MCF 10A (cell line): ENCODE measurements around the gene AMPD2. TPM values are rescaled to one million over a fixed set of nuclear protein-coding genes. Genes with fewer than 3 reads are reported as not detected.

ENCODE experiments used
- BruUV-seq: library from RNA; stranded (reverse); fragments of 400-500 nt; replicated peaks from 2 replicates; lab custom pipeline; 2021; lab: Mats Ljungman, UMichigan
- CTCF ChIA-PET: fragments of 300-600 bp; sonication (Branson Sonifier 250); formaldehyde crosslinking; extraction: SDS; loops from one replicate; lab custom pipeline; 2021; ENCODE audit warnings: antibody characterized with exemption, inconsistent platforms; lab: Yijun Ruan, JAX
- POLR2A ChIA-PET: fragments of 300-600, 350-650 bp; sonication (Branson Sonifier 250); formaldehyde crosslinking; extraction: SDS; loops from one replicate; lab custom pipeline; 2020; ENCODE audit warnings: antibody characterized with exemption, inconsistent platforms; lab: Yijun Ruan, JAX
- DNase-seq: peaks from one replicate; pipeline ENCODE4 v3.0.0-alpha.2; 2018; ENCODE audit not compliant: unreplicated experiment
- H3K27ac Mint-ChIP-seq: one replicate; pipeline ENCODE4 v1.8.0; 2022; ENCODE audit warnings: mild to moderate bottlenecking, low read depth, mixed read lengths; ENCODE audit not compliant: unreplicated experiment
- H3K27me3 Mint-ChIP-seq: one replicate; pipeline ENCODE4 v1.8.0; 2022; ENCODE audit warnings: mixed read lengths; ENCODE audit not compliant: insufficient read depth, unreplicated experiment
- H3K36me3 Mint-ChIP-seq: one replicate; pipeline ENCODE4 v1.8.0; 2022; ENCODE audit warnings: mild to moderate bottlenecking, moderate library complexity, mixed read lengths; ENCODE audit not compliant: insufficient read depth, unreplicated experiment
- H3K4me1 Mint-ChIP-seq: one replicate; pipeline ENCODE4 v1.8.0; 2022; ENCODE audit warnings: mixed read lengths; ENCODE audit not compliant: insufficient read depth, unreplicated experiment
- H3K4me3 Mint-ChIP-seq: one replicate; pipeline ENCODE4 v1.8.0; 2022; ENCODE audit warnings: mild to moderate bottlenecking, moderate library complexity, mixed read lengths; ENCODE audit not compliant: unreplicated experiment
- H3K9me3 Mint-ChIP-seq: one replicate; pipeline ENCODE4 v1.8.0; 2022; ENCODE audit warnings: mixed read lengths; ENCODE audit not compliant: unreplicated experiment
- intact Hi-C: fragments of 100-400 bp; cut with micrococcal nuclease; formaldehyde crosslinking; loops from 2 replicates; pipeline ENCODE4 v1.14.1; 2022
- total RNA-seq: library from RNA; stranded (reverse); gene quantifications from 2 replicates; pipeline ENCODE4 v1.2.3, GENCODE V29; 2022
- TF ChIP-seq, protein P1 (sequence below): fragments of 200-600 bp; IDR thresholded peaks from one replicate; pipeline ENCODE4 v1.8.0; 2022; ENCODE audit warnings: antibody characterized with exemption, mild to moderate bottlenecking; ENCODE audit not compliant: unreplicated experiment

The AMPD2 gene
- total RNA-seq, 1 experiment from 2014 or later, result 49.5 TPM

DNA sequence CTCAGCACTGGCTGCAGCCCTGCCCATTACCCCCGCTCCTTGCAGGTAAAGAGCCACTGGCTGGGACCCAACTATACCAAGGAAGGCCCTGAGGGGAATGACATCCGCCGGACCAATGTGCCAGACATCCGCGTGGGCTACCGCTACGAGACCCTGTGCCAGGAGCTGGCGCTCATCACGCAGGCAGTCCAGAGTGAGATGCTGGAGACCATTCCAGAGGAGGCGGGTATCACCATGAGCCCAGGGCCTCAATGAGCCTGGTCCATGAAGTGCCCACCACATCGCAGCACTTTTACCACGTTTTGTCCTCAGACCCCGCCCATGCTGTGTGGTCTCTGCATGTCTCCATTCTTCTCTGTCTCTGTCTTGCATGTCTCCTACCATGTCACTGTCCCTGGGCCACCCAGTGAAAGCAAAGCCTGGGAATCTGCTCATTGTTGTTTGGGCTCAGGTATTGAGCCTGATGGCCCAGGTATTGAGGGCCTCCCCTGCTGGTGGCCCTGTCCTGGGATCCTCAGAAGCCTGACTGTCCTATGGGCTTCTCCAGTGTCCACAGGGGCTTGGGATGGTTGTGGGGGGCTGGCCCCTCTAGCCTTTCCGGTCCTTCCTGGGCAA, 11.4 kb downstream of the AMPD2 start:
- BruUV-seq, result no TSS peak
- Mint-ChIP-seq H3K27ac (no peak overlapping the region), H3K27me3 (no peaks in the 10 kb centered on the region), H3K9me3 (no peaks in the 10 kb centered on the region), H3K4me1 (peaks cover under 1% of the 10 kb centered on the region), H3K4me3 (no peak overlapping the region), H3K36me3 (peaks cover 26% of the 10 kb centered on the region)
- POLR2A ChIA-PET, result interaction anchor here (1.4 kb wide), 1 partner anchor 85 kb away, joined by 5 read pairs; no protein-coding TSS in a partner anchor
- TF ChIP-seq, protein P1, sequence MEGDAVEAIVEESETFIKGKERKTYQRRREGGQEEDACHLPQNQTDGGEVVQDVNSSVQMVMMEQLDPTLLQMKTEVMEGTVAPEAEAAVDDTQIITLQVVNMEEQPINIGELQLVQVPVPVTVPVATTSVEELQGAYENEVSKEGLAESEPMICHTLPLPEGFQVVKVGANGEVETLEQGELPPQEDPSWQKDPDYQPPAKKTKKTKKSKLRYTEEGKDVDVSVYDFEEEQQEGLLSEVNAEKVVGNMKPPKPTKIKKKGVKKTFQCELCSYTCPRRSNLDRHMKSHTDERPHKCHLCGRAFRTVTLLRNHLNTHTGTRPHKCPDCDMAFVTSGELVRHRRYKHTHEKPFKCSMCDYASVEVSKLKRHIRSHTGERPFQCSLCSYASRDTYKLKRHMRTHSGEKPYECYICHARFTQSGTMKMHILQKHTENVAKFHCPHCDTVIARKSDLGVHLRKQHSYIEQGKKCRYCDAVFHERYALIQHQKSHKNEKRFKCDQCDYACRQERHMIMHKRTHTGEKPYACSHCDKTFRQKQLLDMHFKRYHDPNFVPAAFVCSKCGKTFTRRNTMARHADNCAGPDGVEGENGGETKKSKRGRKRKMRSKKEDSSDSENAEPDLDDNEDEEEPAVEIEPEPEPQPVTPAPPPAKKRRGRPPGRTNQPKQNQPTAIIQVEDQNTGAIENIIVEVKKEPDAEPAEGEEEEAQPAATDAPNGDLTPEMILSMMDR, result no peak
- CTCF ChIA-PET, result interaction anchor here (0.6 to 17.2 kb wide), 12 partner anchors 9 to 143 kb away, joined by 3 to 459 read pairs (median 4); partner anchors contain the start of genes CYB561D1 and GPR61
- DNase-seq, result no peak
- intact Hi-C loops, result loop anchor here (1.0 kb wide), 1 partner anchor 85 kb away; no protein-coding TSS in a partner anchor

DNA sequence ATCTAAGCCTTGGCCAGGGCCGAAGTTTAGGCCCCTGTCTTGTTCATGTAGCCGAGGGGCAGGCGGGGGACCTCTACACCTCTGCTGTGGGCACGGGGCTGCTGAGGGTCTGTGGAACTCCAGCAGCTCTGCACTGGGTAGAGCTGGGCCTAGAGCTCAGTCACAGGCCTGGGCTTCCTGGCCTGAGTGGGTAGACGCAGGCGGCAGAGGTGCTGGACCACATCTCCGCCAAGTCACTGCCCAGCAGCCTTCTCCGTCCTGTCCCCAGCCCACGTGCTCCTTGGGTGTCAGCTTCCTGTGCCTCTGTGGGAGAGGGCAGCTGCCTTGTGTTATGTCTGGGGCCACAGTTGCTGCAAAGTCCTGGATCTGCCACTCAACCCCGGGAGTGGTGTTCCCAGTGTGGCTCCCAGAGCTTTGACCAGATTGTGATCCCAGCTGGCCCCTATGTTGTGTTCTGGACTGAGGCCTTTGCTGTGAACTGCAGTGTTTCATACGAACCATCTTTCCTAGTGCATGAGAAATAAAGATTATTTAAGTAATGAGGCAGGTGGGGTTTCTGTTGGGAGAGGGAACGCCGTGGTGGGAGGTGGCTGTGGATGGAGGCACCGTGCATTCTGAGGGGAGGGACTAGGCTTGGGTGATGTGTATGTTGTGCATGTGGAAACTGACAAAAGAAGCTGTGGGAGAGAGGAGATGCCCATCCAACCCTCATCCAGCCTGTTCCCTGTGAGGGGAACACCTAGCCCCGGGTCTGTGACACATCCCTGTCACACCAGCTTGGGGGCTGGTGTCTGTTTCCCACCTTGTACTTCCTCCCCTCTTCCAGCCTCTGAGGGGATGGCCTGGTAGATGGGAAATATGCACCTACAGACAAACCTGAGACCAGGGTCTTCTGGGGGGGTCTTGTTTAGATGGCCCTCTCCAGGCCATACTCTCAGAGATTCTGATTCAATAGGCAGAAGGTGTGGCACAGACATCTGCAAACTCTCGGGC, 12.2 kb downstream of the AMPD2 start:
- no peak overlapping the region for H3K27ac Mint-ChIP-seq
- BruUV-seq, result TSS peak; percentile 26
- H3K36me3 Mint-ChIP-seq, result peaks cover 26% of the 10 kb centered on the region
- peaks cover 8% of the 10 kb centered on the region for H3K4me1 Mint-ChIP-seq
- H3K4me3 Mint-ChIP-seq, result no peak overlapping the region
- DNase-seq, result no peak
- CTCF ChIA-PET, result interaction anchor here (0.5 to 17.2 kb wide), 10 partner anchors 8 to 142 kb away, joined by 3 to 459 read pairs (median 5); partner anchors contain the start of gene GPR61
- POLR2A ChIA-PET, result no interaction called here
- TF ChIP-seq, protein P1, result no peak
- intact Hi-C loops, result no loop called here
- no peaks in the 10 kb centered on the region for H3K9me3 Mint-ChIP-seq
- no peaks in the 10 kb centered on the region for H3K27me3 Mint-ChIP-seq

DNA sequence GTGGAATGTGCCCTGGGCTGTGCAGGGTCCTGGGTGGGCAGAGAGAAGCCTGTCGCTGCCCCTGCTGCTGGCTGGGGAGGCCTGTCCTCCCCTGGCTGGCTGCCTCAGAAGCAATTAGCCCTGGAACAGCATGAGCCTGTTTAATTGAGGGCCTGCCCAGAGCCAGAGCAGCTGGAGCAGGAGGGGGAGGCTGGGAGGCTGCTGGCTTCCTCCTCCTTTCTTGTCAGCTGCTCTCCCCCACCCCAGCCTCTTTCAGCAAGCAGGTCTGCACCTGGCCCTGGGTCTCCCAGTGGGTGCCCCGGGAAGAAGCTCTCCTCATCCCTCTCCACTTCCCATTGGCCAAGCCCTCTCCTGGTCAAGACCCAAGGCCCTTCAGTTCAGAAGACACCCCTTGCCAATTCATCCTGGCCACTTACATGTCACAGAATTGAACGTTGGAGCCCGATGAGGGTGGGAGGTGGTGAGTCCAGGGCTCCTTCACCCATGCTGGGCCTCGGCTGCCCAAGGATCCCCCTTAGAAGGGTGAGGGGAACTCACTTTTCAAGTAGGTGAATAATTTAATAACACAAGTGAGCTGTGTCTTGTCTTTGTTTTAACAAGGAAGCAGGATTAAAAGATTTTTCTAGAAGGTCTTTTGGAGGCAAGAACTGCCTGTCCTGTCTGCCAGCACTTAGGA, 13.2 kb downstream of the AMPD2 start:
- no peaks in the 10 kb centered on the region for H3K27me3 Mint-ChIP-seq
- H3K4me1 Mint-ChIP-seq, result peaks cover 8% of the 10 kb centered on the region
- CTCF ChIA-PET, result interaction anchor here (0.8 to 17.2 kb wide), 4 partner anchors 7 to 141 kb away, joined by 3 to 459 read pairs (median 9); no protein-coding TSS in a partner anchor
- BruUV-seq, result no TSS peak
- no peak overlapping the region for H3K27ac Mint-ChIP-seq
- DNase-seq, result no peak
- TF ChIP-seq, protein P1, result no peak
- H3K36me3 Mint-ChIP-seq, result peaks cover 19% of the 10 kb centered on the region
- POLR2A ChIA-PET, result interaction anchor here (0.6 kb wide), 1 partner anchor 352 kb away, joined by 3 read pairs; the partner anchor contains the start of gene AHCYL1
- intact Hi-C loops, result no loop called here
- no peaks in the 10 kb centered on the region for H3K9me3 Mint-ChIP-seq
- no peak overlapping the region for H3K4me3 Mint-ChIP-seq
